Stimulated activated CD4-positive, alpha-beta T cell treated with anti-CD3 and anti-CD28 coated beads, TNF-alpha, amount 100 ng/mL, for 1 hour (primary cell): ENCODE results near the gene MAST2.
"Not testable (repeated sequence)": the region's sequence is repeated elsewhere in the genome, so short reads cannot be mapped to it uniquely, and the experiment has no call there.

Source experiments
- DNase-seq, 3 donors: peaks; one replicate each; pipeline ENCODE4 v3.0.0-alpha.2; 2020; ENCODE audit warnings: low read depth in 3 of 3, low spot score in 1 of 3

The MAST2 gene

GRCh38 chr1:45857101-45857700 is 53.8 kb downstream of the MAST2 start:
- no peak for DNase-seq

GRCh38 chr1:45857755-45858492 is 54.5 kb downstream of the MAST2 start:
- DNase-seq: not testable (repeated sequence)

GRCh38 chr1:45859221-45859620 is 55.8 kb downstream of the MAST2 start:
- DNase-seq: no peak

- DNase-seq: no peak
These were observed 58.6 kb downstream of the MAST2 start for GRCh38 chr1:45862008-45862407.

GRCh38 chr1:45863218-45863617 is 59.8 kb downstream of the MAST2 start:
- no peak for DNase-seq

- DNase-seq: no peak
These were observed 61.0 kb downstream of the MAST2 start for GRCh38 chr1:45864167-45865106.

GRCh38 chr1:45867697-45868348 is 64.4 kb downstream of the MAST2 start:
- no peak for DNase-seq

- no peak for DNase-seq
These were observed 65.4 kb downstream of the MAST2 start for GRCh38 chr1:45868861-45869260.

- no peak for DNase-seq
These were observed 67.1 kb downstream of the MAST2 start for GRCh38 chr1:45870500-45870899.

GRCh38 chr1:45872173-45872801 is 68.9 kb downstream of the MAST2 start:
- DNase-seq: not testable (repeated sequence)

GRCh38 chr1:45876000-45876617 is 72.7 kb downstream of the MAST2 start:
- no peak for DNase-seq

GRCh38 chr1:45877264-45877663 is 73.9 kb downstream of the MAST2 start:
- DNase-seq: no peak

- DNase-seq: no peak
These were observed 76.6 kb downstream of the MAST2 start for GRCh38 chr1:45879885-45880598.

- DNase-seq: no peak
These were observed 77.5 kb downstream of the MAST2 start for GRCh38 chr1:45880930-45881329.

- no peak for DNase-seq
These were observed 80.2 kb downstream of the MAST2 start for GRCh38 chr1:45883658-45884057.

GRCh38 chr1:45884700-45885099 is 81.3 kb downstream of the MAST2 start:
- DNase-seq: no peak

GRCh38 chr1:45886229-45886628 is 82.8 kb downstream of the MAST2 start:
- DNase-seq: no peak

- DNase-seq: no peak
These were observed 83.9 kb downstream of the MAST2 start for GRCh38 chr1:45887156-45887842.

- no peak for DNase-seq
These were observed 86.7 kb downstream of the MAST2 start for GRCh38 chr1:45890078-45890477.
